ENCODE measurements around the gene DUS1L. TPM values are rescaled to one million over a fixed set of nuclear protein-coding genes. Genes with fewer than 3 reads are reported as not detected.

The DUS1L gene
- polyA plus RNA-seq, 1 donor = 90.4 TPM

- WGBS (ENCODE audit: insufficient coverage, low lambda C conversion rate) = no CpG with 5 or more reads among the region's 48 CpGs
- Histone ChIP-seq H3K27me3 (ENCODE audit: control insufficient read depth, insufficient read depth, low read length) (no peaks in the 10 kb centered on the region), H3K4me3 (ENCODE audit: low read length) (no peak overlapping the region), H3K27ac (ENCODE audit: low read length) (no peak overlapping the region), H3K9me3 (ENCODE audit: control insufficient read depth, low read depth, low read length) (no peaks in the 10 kb centered on the region), H3K36me3 (ENCODE audit: control insufficient read depth, insufficient read depth, low read length) (peaks cover 93% of the 10 kb centered on the region), H3K4me1 (ENCODE audit: control insufficient read depth, insufficient read depth, low read length) (no peaks in the 10 kb centered on the region)
- no peak for DNase-seq
Observed at GRCh38 chr17:82087961-82088837, 22.6 kb upstream of the DUS1L start.

DNA sequence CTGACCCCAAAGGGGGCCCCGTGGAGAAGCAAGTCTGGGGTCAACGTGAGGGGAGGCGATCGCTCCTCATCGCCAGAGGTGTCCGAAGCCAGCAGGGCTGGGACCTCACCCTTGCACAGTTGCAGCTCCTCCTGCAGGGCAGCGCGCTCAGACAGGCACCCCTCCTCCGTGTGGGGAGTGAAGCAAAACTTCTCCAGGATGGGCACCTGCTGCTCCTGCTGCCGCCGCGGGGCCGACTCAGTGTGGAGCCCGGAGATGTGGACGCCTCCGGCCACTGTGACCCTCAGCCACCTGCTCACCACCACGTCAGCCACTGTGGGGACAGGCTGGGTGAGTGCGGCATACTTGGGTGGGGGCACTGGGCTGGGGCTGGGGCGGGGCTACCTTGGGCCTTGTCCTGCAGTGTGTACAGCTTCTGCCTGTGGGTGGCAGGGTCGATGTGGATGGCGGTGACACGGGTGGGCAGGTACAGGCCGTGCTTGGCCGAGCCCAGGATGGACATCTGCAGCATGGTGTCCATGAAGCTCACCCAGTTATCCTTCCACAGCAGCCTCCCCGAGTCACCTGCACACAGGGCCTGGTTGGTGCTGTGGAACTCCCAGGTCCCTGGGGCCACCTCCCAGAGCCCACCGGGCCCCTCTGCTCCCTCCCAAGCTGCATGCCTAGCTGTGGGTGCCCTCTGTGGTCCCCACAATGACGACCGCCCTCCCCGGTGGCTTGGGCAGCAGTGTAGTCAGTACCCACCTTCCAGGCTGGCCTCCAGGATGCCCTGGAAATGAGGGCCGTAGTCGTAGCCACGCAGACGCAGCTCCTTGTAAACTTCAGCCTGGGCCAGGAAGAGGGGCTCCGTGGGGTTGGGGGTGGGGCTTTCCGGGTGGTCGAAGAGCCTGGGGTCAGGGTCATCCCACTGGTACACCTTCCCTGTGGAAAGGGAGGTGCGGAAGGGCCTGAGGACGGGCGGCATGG is 21.6 kb upstream of the DUS1L start:
- Histone ChIP-seq H3K27me3 (ENCODE audit: control insufficient read depth, insufficient read depth, low read length) (no peaks in the 10 kb centered on the region), H3K4me3 (ENCODE audit: low read length) (no peak overlapping the region), H3K4me1 (ENCODE audit: control insufficient read depth, insufficient read depth, low read length) (no peaks in the 10 kb centered on the region), H3K36me3 (ENCODE audit: control insufficient read depth, insufficient read depth, low read length) (peaks cover 94% of the 10 kb centered on the region), H3K9me3 (ENCODE audit: control insufficient read depth, low read depth, low read length) (no peaks in the 10 kb centered on the region), H3K27ac (ENCODE audit: low read length) (no peak overlapping the region)
- no CpG with 5 or more reads among the region's 39 CpGs for WGBS (ENCODE audit: insufficient coverage, low lambda C conversion rate)
- DNase-seq = no peak

GRCh38 chr17:82085931-82086764 is 20.5 kb upstream of the DUS1L start:
- Histone ChIP-seq H3K9me3 (ENCODE audit: control insufficient read depth, low read depth, low read length) (no peaks in the 10 kb centered on the region), H3K36me3 (ENCODE audit: control insufficient read depth, insufficient read depth, low read length) (peaks cover 93% of the 10 kb centered on the region), H3K27me3 (ENCODE audit: control insufficient read depth, insufficient read depth, low read length) (no peaks in the 10 kb centered on the region), H3K4me3 (ENCODE audit: low read length) (no peak overlapping the region), H3K4me1 (ENCODE audit: control insufficient read depth, insufficient read depth, low read length) (no peaks in the 10 kb centered on the region), H3K27ac (ENCODE audit: low read length) (no peak overlapping the region)
- WGBS (ENCODE audit: insufficient coverage, low lambda C conversion rate) = no CpG with 5 or more reads among the region's 25 CpGs
- DNase-seq = no peak

DNA sequence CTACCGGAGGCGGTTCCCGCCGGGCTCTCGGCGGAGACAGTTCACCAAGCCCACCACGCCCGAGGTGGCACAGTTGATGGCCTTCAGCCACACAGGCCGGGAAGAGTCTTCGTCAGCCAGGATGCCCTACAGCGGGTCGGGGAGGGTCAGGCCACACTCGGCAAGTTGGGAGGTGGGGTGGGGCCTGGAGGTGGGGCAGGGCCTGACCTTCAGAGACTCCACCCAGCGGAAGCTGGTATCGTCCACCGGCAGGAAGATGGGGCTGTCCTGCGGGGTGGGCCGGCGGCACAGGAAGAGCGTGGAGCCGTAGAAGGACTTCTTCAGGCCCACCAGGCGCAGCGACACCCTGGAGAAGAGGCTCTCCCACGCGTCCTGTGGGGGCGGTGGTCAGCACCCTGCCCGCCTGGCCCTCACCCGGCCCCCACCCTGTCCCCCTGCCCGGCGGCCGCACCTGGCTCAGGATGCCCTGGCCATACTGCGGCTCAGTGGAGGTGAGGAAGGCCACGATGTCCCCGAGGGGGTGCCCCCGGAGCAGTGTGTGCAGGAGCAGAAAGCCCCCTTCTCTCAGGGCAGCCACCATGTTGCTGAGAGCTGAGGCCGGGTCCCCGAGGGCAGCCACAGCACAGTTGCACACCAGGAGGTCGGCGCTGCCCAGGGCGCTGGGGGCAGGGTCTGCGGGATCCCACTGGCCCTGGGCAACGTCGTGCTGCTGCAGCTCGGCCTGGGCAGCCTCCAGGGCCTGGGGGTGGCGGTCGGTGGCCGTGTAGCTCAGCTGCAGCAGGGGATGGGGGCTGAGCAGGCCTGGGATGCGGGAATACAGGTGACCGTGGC is 19.6 kb upstream of the DUS1L start:
- no peak for DNase-seq
- no peak overlapping the region for H3K4me3 ChIP-seq (ENCODE audit: low read length)
- H3K9me3 ChIP-seq (ENCODE audit: control insufficient read depth, low read depth, low read length) = peaks cover 3% of the 10 kb centered on the region
- H3K36me3 ChIP-seq (ENCODE audit: control insufficient read depth, insufficient read depth, low read length) = peaks cover 93% of the 10 kb centered on the region
- 90% methylated on average over 2 of the region's 49 CpGs for WGBS (ENCODE audit: insufficient coverage, low lambda C conversion rate)
- no peaks in the 10 kb centered on the region for H3K27me3 ChIP-seq (ENCODE audit: control insufficient read depth, insufficient read depth, low read length)
- no peaks in the 10 kb centered on the region for H3K4me1 ChIP-seq (ENCODE audit: control insufficient read depth, insufficient read depth, low read length)
- no peak overlapping the region for H3K27ac ChIP-seq (ENCODE audit: low read length)

GRCh38 chr17:82084373-82085030 is 18.9 kb upstream of the DUS1L start:
- H3K27ac ChIP-seq (ENCODE audit: low read length) = no peak overlapping the region
- H3K4me1 ChIP-seq (ENCODE audit: control insufficient read depth, insufficient read depth, low read length) = no peaks in the 10 kb centered on the region
- peaks cover 92% of the 10 kb centered on the region for H3K36me3 ChIP-seq (ENCODE audit: control insufficient read depth, insufficient read depth, low read length)
- no peaks in the 10 kb centered on the region for H3K27me3 ChIP-seq (ENCODE audit: control insufficient read depth, insufficient read depth, low read length)
- peaks cover 4% of the 10 kb centered on the region for H3K9me3 ChIP-seq (ENCODE audit: control insufficient read depth, low read depth, low read length)
- WGBS (ENCODE audit: insufficient coverage, low lambda C conversion rate) = no CpG with 5 or more reads among the region's 31 CpGs
- DNase-seq = no peak
- no peak overlapping the region for H3K4me3 ChIP-seq (ENCODE audit: low read length)

DNA sequence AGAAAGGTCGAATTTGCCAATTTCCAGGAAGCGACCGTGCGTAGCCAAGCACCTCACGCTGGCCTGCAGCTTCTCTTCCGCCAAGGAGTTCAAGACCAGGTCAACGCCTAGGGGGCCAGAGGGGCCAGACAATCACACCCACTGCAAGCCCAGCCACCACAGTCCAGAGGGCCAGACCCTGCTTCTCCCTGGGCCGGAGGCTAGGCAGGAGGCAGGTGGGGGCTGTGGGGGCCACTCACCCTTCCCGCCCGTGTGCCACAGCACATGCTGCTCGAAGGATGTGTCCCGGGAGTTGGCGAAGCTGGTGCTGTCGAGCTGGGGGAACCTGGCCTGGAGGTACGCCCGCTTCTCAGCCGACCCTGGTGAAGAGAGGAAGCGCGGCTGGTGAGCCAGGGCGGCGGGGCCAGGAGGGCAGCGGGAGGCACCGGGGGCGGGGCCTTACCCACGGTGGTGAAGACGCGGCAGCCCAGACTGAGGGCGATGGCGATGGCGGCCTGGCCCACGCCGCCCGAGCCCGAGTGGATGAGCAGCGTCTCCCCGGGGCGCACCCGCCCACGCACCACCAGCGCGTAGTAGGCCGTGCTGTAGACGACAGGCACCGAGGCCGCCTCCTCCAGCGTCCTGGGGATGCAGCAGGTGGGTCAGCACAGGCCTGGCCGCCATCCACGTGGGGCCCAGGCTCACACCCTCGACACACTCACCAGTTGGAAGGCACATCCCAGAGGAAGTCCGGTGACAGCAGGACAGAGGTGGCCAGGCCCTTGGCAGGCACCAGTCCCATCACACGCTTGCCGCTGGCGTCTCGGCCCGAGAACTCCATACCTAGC is 18.1 kb upstream of the DUS1L start:
- H3K9me3 ChIP-seq (ENCODE audit: control insufficient read depth, low read depth, low read length) = peaks cover 4% of the 10 kb centered on the region
- H3K27ac ChIP-seq (ENCODE audit: low read length) = no peak overlapping the region
- no peak for DNase-seq
- no peaks in the 10 kb centered on the region for H3K4me1 ChIP-seq (ENCODE audit: control insufficient read depth, insufficient read depth, low read length)
- WGBS (ENCODE audit: insufficient coverage, low lambda C conversion rate) = 87% methylated on average over 4 of the region's 55 CpGs
- no peaks in the 10 kb centered on the region for H3K27me3 ChIP-seq (ENCODE audit: control insufficient read depth, insufficient read depth, low read length)
- peaks cover 89% of the 10 kb centered on the region for H3K36me3 ChIP-seq (ENCODE audit: control insufficient read depth, insufficient read depth, low read length)
- H3K4me3 ChIP-seq (ENCODE audit: low read length) = no peak overlapping the region

- Histone ChIP-seq H3K4me3 (ENCODE audit: low read length) (no peak overlapping the region), H3K27me3 (ENCODE audit: control insufficient read depth, insufficient read depth, low read length) (no peaks in the 10 kb centered on the region), H3K27ac (ENCODE audit: low read length) (no peak overlapping the region), H3K4me1 (ENCODE audit: control insufficient read depth, insufficient read depth, low read length) (no peaks in the 10 kb centered on the region), H3K36me3 (ENCODE audit: control insufficient read depth, insufficient read depth, low read length) (peaks cover 82% of the 10 kb centered on the region), H3K9me3 (ENCODE audit: control insufficient read depth, low read depth, low read length) (peaks cover 4% of the 10 kb centered on the region)
- WGBS (ENCODE audit: insufficient coverage, low lambda C conversion rate) = no CpG with 5 or more reads among the region's 24 CpGs
- DNase-seq = no peak
Observed at GRCh38 chr17:82083009-82083408, 17.4 kb upstream of the DUS1L start.

DNA sequence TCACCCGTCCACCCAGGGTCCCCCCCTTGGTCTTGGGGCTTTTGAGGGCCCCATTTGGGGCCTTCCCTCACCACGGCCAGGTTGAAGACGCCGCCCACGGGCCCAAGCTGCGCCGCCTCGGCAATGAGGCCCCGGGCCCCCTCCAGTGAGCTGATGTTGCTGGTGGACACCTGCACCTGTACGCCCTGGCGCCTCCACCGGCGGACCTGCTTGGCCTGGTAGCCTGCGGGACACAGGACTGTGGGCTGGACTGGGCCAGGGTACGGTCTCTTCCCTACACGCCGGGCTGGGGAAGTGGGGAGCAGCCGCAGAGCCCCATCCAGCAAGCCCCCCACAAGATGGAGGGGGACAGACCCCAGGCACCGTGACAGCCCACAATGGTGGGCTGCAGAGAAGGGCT is 16.9 kb upstream of the DUS1L start:
- Histone ChIP-seq H3K4me1 (ENCODE audit: control insufficient read depth, insufficient read depth, low read length) (peaks cover 3% of the 10 kb centered on the region), H3K27me3 (ENCODE audit: control insufficient read depth, insufficient read depth, low read length) (no peaks in the 10 kb centered on the region), H3K9me3 (ENCODE audit: control insufficient read depth, low read depth, low read length) (peaks cover 4% of the 10 kb centered on the region), H3K27ac (ENCODE audit: low read length) (no peak overlapping the region), H3K4me3 (ENCODE audit: low read length) (no peak overlapping the region), H3K36me3 (ENCODE audit: control insufficient read depth, insufficient read depth, low read length) (peaks cover 78% of the 10 kb centered on the region)
- no peak for DNase-seq
- WGBS (ENCODE audit: insufficient coverage, low lambda C conversion rate) = no CpG with 5 or more reads among the region's 19 CpGs

All from large intestine (tissue), 3 donors.